AG10803 (cell line): Measurements from ENCODE around the gene SEMA4D.

Experiments used
- DNase-seq: peaks from one replicate; pipeline ENCODE4 v3.0.0; 2010; ENCODE audit warnings: low read depth
- H3K4me3 ChIP-seq: 2 replicates; pipeline ENCODE4 v1.5.1; 2011; ENCODE audit warnings: mild to moderate bottlenecking, low read length, control low read depth
- TF ChIP-seq, protein P1 (sequence below): conservative IDR thresholded peaks from 2 replicates; pipeline ENCODE4 v1.5.1; 2011; ENCODE audit warnings: mild to moderate bottlenecking, low read length, control low read depth, inconsistent platforms

SEMA4D gene

DNA sequence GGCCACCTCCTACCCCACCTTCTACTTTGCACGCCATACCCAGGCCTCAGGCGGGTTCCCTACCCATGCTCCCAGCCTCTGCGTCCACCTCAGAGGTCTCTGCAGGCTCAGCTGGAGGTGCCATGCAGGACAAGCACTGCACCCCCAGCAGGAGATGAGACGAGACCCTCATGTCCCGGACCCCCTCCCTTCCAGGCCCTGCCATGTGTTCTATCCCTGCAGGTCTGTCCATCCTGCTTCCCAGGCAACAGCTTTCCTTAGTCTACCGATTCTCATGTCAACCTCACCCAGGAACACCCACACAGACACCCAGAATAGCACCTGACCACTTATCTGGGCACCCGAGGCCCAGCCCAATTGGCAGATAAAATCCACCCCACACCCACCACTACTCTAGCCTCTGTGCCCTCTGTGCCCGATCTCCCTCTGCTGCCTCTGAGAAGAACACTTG is 52.1 kb downstream of the SEMA4D start:
- no peak for DNase-seq
- no peak overlapping the region for H3K4me3 ChIP-seq
- TF ChIP-seq, protein P1, sequence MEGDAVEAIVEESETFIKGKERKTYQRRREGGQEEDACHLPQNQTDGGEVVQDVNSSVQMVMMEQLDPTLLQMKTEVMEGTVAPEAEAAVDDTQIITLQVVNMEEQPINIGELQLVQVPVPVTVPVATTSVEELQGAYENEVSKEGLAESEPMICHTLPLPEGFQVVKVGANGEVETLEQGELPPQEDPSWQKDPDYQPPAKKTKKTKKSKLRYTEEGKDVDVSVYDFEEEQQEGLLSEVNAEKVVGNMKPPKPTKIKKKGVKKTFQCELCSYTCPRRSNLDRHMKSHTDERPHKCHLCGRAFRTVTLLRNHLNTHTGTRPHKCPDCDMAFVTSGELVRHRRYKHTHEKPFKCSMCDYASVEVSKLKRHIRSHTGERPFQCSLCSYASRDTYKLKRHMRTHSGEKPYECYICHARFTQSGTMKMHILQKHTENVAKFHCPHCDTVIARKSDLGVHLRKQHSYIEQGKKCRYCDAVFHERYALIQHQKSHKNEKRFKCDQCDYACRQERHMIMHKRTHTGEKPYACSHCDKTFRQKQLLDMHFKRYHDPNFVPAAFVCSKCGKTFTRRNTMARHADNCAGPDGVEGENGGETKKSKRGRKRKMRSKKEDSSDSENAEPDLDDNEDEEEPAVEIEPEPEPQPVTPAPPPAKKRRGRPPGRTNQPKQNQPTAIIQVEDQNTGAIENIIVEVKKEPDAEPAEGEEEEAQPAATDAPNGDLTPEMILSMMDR, result no peak

DNA sequence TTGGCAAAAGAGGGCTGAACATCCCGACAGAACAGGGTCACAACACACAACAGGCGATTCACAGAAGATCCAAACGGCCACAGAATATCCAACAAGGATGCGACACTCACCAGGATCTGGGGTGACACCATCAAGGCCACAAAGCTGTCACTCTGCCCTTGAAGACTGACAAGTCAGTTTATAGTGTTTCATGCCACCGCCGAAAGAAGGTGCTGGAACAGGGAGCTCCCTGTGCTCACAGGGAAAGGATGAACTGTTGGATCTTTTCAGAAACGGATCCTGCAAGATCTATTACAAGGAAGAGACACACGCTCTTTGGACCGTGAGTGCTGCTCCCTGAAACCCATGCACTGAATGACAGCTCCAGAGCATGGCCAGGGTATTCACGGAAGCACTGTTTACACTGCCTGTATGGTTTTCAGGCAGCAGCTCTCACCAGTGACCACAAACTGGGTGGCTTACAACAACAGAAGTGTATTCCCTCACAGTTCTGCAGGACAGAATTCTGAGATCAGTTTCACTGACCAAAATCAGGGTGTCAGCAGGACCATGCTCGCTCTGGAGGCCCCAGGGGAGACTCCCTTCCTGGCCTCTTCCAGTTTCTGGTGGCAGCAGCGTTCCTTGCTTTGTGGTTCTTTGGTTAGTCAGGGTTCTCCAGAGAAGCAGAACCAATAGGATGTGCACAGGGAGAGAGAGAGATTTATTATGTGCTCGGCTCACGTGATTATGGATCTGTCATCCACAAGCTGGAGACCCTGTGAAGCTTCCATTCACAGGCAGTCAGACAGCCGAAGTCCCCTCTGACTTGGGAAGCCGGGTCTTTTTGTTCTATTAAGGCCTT is 52.8 kb downstream of the SEMA4D start:
- TF ChIP-seq, protein P1, result no peak
- no peak overlapping the region for H3K4me3 ChIP-seq
- no peak for DNase-seq

DNA sequence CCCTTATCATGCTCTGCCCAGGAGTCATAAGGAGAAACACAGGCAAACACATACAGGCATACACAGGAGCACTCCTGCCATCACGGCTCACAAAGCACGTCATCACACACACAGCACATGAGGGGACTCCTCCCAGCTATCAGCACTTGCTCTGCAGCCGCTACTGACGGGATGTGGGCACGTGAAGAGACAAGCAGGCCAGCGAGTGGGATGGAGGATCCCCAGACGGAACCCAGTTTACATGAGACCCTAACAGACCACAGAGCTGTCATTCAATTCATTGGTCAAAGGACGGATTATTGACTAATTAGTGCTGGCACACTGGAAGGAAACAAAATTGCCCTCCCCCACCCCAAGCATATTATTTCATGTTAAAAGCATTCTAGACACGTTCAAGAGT is 53.6 kb downstream of the SEMA4D start:
- DNase-seq, result no peak
- TF ChIP-seq, protein P1, result no peak
- H3K4me3 ChIP-seq, result no peak overlapping the region

DNA sequence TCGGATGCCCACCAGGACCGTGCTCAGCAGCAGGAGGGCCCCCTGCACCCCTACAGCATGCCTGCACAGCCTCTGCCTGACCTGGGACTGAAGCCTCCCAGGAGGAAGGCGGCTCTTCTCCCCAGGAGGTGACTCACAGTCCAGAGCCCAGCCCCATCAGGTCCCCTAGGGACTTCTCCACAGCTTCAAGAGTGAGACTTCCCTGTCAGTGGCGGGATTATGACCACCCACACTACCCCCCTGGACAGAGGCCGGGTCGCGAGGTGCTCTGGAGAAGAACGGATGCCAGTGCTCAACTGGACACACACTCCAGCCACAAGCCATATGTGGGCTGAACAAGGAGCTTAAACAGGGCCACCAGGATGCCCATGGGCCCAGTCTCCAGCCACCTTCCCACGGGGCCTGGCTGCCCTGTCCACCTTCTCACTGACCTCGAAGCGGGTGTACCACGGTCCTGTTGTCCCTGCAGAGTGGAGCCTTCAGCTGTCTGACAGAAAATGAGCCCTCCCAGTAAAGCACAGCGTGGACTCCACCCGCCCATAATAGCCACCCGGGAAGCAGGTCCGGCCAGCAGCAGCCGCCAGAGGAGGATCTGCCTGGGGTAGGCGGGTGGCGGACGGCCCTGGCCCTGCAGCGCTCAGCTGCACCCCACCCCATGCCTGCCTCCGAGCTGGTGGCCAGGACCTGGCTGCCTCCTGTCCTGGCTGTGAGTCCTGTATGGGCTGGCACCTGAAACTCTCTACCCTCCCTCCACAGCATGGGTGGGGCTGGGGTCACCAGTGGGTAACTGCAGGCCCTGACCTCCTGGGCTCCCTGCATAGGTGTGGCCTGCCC is 54.7 kb downstream of the SEMA4D start:
- DNase-seq, result no peak
- TF ChIP-seq, protein P1, result no peak
- no peak overlapping the region for H3K4me3 ChIP-seq

DNA sequence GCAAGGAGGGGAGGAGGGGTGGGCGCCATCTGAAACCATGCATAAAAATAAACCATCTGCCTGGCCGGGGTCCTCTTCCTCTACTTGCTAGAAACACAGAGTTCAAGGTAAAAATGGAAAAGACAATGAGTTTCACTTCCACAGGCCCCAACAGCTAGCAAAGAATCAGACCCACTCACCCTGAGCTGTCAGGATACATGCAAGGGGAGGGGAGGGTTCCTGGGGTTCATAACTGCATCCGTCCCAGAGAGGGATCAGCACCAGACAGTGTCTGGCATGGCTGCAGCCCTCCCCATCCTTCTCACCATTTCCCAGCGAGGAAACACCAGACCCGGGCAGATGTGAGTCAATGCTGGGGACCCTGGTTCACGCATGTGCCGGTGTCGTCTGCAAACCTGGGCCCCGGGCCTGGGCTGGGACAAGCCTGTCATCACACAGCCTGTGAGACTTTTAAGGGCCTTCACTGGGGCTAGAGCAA is 55.4 kb downstream of the SEMA4D start:
- TF ChIP-seq, protein P1, result no peak
- H3K4me3 ChIP-seq, result no peak overlapping the region
- DNase-seq, result no peak

DNA sequence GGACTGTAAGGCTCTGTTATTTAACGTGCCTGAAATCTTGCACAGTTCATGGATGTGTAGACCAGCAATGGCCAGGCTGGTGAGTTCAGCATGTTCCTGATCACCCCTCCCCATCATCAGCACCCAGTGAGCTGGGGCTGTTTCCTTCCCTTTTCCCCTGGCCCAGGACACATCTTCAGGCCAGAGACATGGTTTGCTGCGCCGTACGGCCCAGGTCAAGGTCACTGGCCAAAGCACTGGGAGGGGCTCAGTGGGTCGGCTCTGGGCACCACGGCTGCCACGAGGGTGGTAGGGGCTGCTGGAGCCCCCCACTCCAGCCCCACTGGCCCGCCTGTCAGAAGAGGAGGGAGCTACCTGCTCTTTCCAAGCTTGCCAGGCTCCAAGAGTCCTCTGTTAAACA is 55.9 kb downstream of the SEMA4D start:
- H3K4me3 ChIP-seq, result no peak overlapping the region
- DNase-seq, result no peak
- TF ChIP-seq, protein P1, result no peak
